K562 (cell line): ENCODE measurements around the gene TMEM123. TPM values are rescaled to one million over a fixed set of nuclear protein-coding genes. Genes with fewer than 3 reads are reported as not detected.

Source experiments
- ATAC-seq: fragments of 200-7000 bp; cut with Tn5 transposase; 3 replicates; pipeline ENCODE4 v1.9.1; 2020; ENCODE audit warnings: moderate library complexity
- BruUV-seq: library from RNA; stranded (reverse); fragments of 400-500 nt; replicated peaks from 2 replicates; lab custom pipeline; 2021; lab: Mats Ljungman, UMichigan
- CTCF ChIA-PET: fragments of 300-600 bp; formaldehyde crosslinking; extraction: SDS; loops from one replicate; lab custom pipeline; 2021; ENCODE audit warnings: low intra/inter-chr PET ratio; lab: Yijun Ruan, JAX
- POLR2A ChIA-PET: fragments of 300-600, 350-650 bp; sonication (Branson Sonifier 250); formaldehyde crosslinking; extraction: SDS; loops from one replicate; lab custom pipeline; 2021; ENCODE audit warnings: antibody characterized with exemption, inconsistent platforms; lab: Yijun Ruan, JAX
- DNase-seq, 4 experiments: peaks; one replicate each; pipeline versions ENCODE4 v3.0.0 to v3.0.0-alpha.2; 2011 to 2018; ENCODE audit warnings: low spot score in 3 of 4, mixed read lengths in 3 of 4; ENCODE audit errors: extremely low read depth in 1 of 4
- FAIRE-seq: peaks from 2 replicates; lab custom pipeline; 2011; peaks lifted over from hg19 to GRCh38; lab: Jason Lieb, UNC
- H2AFZ ChIP-seq: 2 replicates; pipeline ENCODE4 v1.6.0; 2011; ENCODE audit warnings: low read depth, low read length, control low read depth, inconsistent platforms
- H3K27ac ChIP-seq: fragments of 200-600 bp; 3 replicates; pipeline ENCODE4 v1.8.0; 2011; ENCODE audit warnings: low read depth, mild to moderate bottlenecking, control low read depth, inconsistent platforms, low read length, moderate library complexity, mixed read lengths; ENCODE audit errors: extremely low read depth
- H3K27me3 ChIP-seq, 2 experiments: fragments of 300-600 bp in 1 of 2; 2 replicates in 1 of 2; 3 replicates in 1 of 2; pipeline versions ENCODE4 v1.6.0 to v1.8.0; 2011; ENCODE audit warnings: inconsistent platforms in 2 of 2, low read length in 2 of 2, mild to moderate bottlenecking in 1 of 2, mixed read lengths in 1 of 2, moderate library complexity in 1 of 2; ENCODE audit not compliant: control insufficient read depth in 2 of 2, insufficient read depth in 2 of 2
- H3K36me3 ChIP-seq: fragments of 300-600 bp; 3 replicates; pipeline ENCODE4 v1.8.0; 2011; ENCODE audit warnings: mild to moderate bottlenecking, low read length, inconsistent platforms; ENCODE audit not compliant: control insufficient read depth, insufficient read depth
- H3K4me1 ChIP-seq, 2 experiments: fragments of 200-600 bp in 1 of 2; replicated peaks in 1 of 2; 2 replicates in 1 of 2; 3 replicates in 1 of 2; pipeline versions ENCODE4 v1.5.1 to v1.8.0; 2011; ENCODE audit warnings: inconsistent platforms in 2 of 2, low read length in 2 of 2, mild to moderate bottlenecking in 1 of 2, mixed read lengths in 1 of 2, moderate library complexity in 1 of 2; ENCODE audit not compliant: control insufficient read depth in 2 of 2, insufficient read depth in 2 of 2
- H3K4me2 ChIP-seq: 2 replicates; pipeline ENCODE4 v1.6.1; 2011; ENCODE audit warnings: low read length, control low read depth, inconsistent platforms, mixed read lengths; ENCODE audit not compliant: insufficient read depth
- H3K4me3 ChIP-seq: fragments of 200-600 bp; sonication (generic), shearing (Covaris generic); 2 replicates; pipeline ENCODE4 v1.5.1; 2016; ENCODE audit warnings: control low read depth, inconsistent platforms
- H3K79me2 ChIP-seq: fragments of 200-600 bp; 3 replicates; pipeline ENCODE4 v1.8.0; 2011; ENCODE audit warnings: low read length, inconsistent platforms; ENCODE audit not compliant: control insufficient read depth, insufficient read depth
- H3K9ac ChIP-seq, 2 experiments: 2 replicates each; pipeline versions ENCODE4 v1.6.0 to v1.6.1; 2011; ENCODE audit warnings: low read depth in 2 of 2, low read length in 2 of 2, control low read depth in 1 of 2, inconsistent platforms in 1 of 2, mild to moderate bottlenecking in 1 of 2, mixed read lengths in 1 of 2; ENCODE audit not compliant: insufficient read depth in 1 of 2
- H3K9me1 ChIP-seq: one replicate; pipeline ENCODE4 v1.6.0; 2011; ENCODE audit warnings: inconsistent platforms, mild to moderate bottlenecking, low read length, moderate library complexity; ENCODE audit not compliant: control insufficient read depth, insufficient read depth
- H3K9me3 ChIP-seq: replicated peaks from 2 replicates; pipeline ENCODE4 v1.5.1; 2011; ENCODE audit warnings: low read depth, low read length, inconsistent platforms; ENCODE audit not compliant: control insufficient read depth, insufficient read depth
- H4K20me1 ChIP-seq: replicated peaks from 2 replicates; pipeline ENCODE4 v1.6.1; 2011; ENCODE audit warnings: low read length, inconsistent platforms, mixed read lengths; ENCODE audit not compliant: control insufficient read depth, insufficient read depth
- CEBPG ChIP-seq, 3 experiments: fragments of 200-800 bp in 1 of 3; sonication (Bioruptor generic) in 1 of 3; sonication (generic) in 1 of 3; formaldehyde crosslinking in 1 of 3; IDR thresholded peaks in 2 of 3; conservative IDR thresholded peaks in 1 of 3; 2 replicates each; pipeline versions ENCODE4 v1.6.1 to v1.8.0; 2016 to 2022; ENCODE audit warnings: missing compliant biosample characterization in 2 of 3, missing genetic modification characterization in 2 of 3, mild to moderate bottlenecking in 1 of 3, missing genetic modification reagents in 1 of 3
- JUND ChIP-seq, 2 experiments: IDR thresholded peaks; 2 replicates in 1 of 2; 3 replicates in 1 of 2; pipeline ENCODE4 v1.6.1; 2011; ENCODE audit warnings: borderline replicate concordance in 2 of 2, low read depth in 2 of 2, low read length in 2 of 2, improper control_type of control experiment in 1 of 2, missing biosample characterization in 1 of 2, missing genetic modification characterization in 1 of 2, missing genetic modification reagents in 1 of 2
- ZNF766 ChIP-seq: fragments of 200-800 bp; sonication (Bioruptor generic); conservative IDR thresholded peaks from 2 replicates; pipeline ENCODE4 v1.6.1; 2016; ENCODE audit warnings: missing genetic modification characterization, missing compliant biosample characterization
- WGBS: fragments of 100-300 bp; shearing (Covaris generic); methylation state at CpG from one replicate; pipeline ENCODE4 v1.1.6; 2016; ENCODE audit warnings: low coverage, mixed read lengths; ENCODE audit not compliant: insufficient coverage; ENCODE audit errors: missing lambda C conversion rate; 5-methylcytosine and 5-hydroxymethylcytosine counted together
- in situ Hi-C: fragments of 300-500 bp; cut with MboI; formaldehyde crosslinking; loops from 4 replicates; pipeline ENCODE4 v1.15.0; 2018; ENCODE audit warnings: inconsistent platforms, mixed read lengths
- intact Hi-C: fragments of 100-400 bp; cut with micrococcal nuclease; formaldehyde crosslinking; loops from 2 replicates; pipeline ENCODE4 v1.14.2; 2022
- polyA plus RNA-seq, 8 experiments: library from polyadenylated mRNA; depleted of rRNA in 4 of 8; stranded (reverse) in 5 of 8; unstranded in 3 of 8; fragments of >200 nt; fragmentation: Nextera tagmentation in 2 of 8; fragmentation: Illumina TruSeq in 1 of 8; extraction: Ambion mirVana in 2 of 8; extraction: Trizol in 1 of 8; gene quantifications; 2 replicates each; pipeline versions ENCODE4 v1.2.1 to v1.2.3, GENCODE V29; 2011 to 2014; ENCODE audit warnings: inconsistent platforms in 1 of 8, missing spikeins in 1 of 8
- total RNA-seq, 7 experiments: library from RNA; depleted of rRNA in 6 of 7; stranded (reverse); fragments of >200 nt in 6 of 7; fragmentation: Illumina TruSeq in 2 of 7; extraction: Trizol in 2 of 7; gene quantifications; 2 replicates each; pipeline versions ENCODE4 v1.2.1 to v1.2.3, GENCODE V29; 2011 to 2021; ENCODE audit warnings: low replicate concordance in 1 of 7
- TF ChIP-seq, protein P1 (sequence below), 2 experiments: fragments of 450-650 bp; formaldehyde crosslinking in 1 of 2; IDR thresholded peaks; 2 replicates each; pipeline versions ENCODE4 v1.4.0 to v1.6.1; 2014 to 2020; ENCODE audit warnings: mild to moderate bottlenecking in 2 of 2, borderline replicate concordance in 1 of 2, low read depth in 1 of 2
- TF ChIP-seq, protein P2 (sequence below), 2 experiments: IDR thresholded peaks; 2 replicates each; pipeline ENCODE4 v1.6.1; 2011; ENCODE audit warnings: borderline replicate concordance in 1 of 2, control low read depth in 1 of 2, low read depth in 1 of 2, low read length in 1 of 2, mild to moderate bottlenecking in 1 of 2, mixed read lengths in 1 of 2, moderate library complexity in 1 of 2; ENCODE audit not compliant: insufficient read depth in 1 of 2, insufficient read length in 1 of 2, poor library complexity in 1 of 2, severe bottlenecking in 1 of 2; ENCODE audit errors: extremely low read depth in 1 of 2
- TF ChIP-seq, protein P3 (sequence below), 2 experiments: fragments of 450-650 bp in 1 of 2; sonication (generic) in 1 of 2; formaldehyde crosslinking in 1 of 2; IDR thresholded peaks in 1 of 2; conservative IDR thresholded peaks in 1 of 2; 2 replicates each; pipeline versions ENCODE4 v1.6.1 to v1.8.1; 2016 to 2023; ENCODE audit warnings: mild to moderate bottlenecking in 2 of 2, moderate library complexity in 2 of 2, inconsistent platforms in 1 of 2, missing genetic modification reagents in 1 of 2

TMEM123 gene
- total and polyA plus RNA-seq, 9 of the 15 experiments (the other 6 are each of a cell fraction or from before 2014, with no cell fraction given), result 19.8 to 344 (median 82.4) TPM

DNA sequence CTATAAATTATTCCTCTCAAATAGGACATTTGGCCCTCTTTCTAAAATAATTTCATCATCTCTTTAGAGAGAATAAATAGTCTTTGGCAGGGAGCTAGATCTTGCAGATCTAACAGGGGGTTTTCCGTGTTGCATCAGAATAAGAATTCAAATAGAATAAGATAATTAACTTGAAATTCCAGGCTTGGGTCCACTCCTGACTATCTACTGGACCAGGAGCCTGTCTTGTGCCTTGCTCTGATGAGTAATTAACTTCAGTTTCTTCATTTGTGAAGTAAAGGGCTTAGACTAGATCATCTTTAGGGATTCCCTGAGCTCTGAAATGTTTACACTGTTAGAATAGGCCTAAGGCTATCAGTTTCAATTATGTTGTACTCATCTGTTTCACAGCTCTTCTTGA lies 23.5 kb upstream of the TMEM123 start:
- Histone ChIP-seq H2AFZ (peak overlapping the region; percentile 76), H3K9me1 (no peaks in the 10 kb centered on the region), H3K79me2 (no peaks in the 10 kb centered on the region), H3K27ac (peak overlapping the region; percentile 51; the same call in 2 of the 3 replicates), H3K27me3 (no peaks in the 10 kb centered on the region), H3K9ac (peak overlapping the region in 1 of 2 experiments; percentile 8; a peak in 1 of 4 replicates), H3K36me3 (no peaks in the 10 kb centered on the region), H4K20me1 (no peaks in the 10 kb centered on the region), H3K4me2 (no peak overlapping the region; the same call in 1 of the 2 replicates), H3K9me3 (no peaks in the 10 kb centered on the region), H3K4me3 (no peak overlapping the region), H3K4me1 (peaks cover 7 to 15% of the 10 kb centered on the region in 2 experiments)
- no peak for TF ChIP-seq CEBPG (CRISPR knock-in tag; IDR thresholded peaks at IDR 0.05)
- TF ChIP-seq CEBPG (tag; conservative IDR thresholded peaks at IDR 0.05 in 1 of 2, IDR thresholded peaks at IDR 0.05 in 1 of 2), result 0 out of 4 replicates have a peak, but pooled peaks of 1 of the 2 experiments have one; percentile 14
- TF ChIP-seq, protein P1, sequence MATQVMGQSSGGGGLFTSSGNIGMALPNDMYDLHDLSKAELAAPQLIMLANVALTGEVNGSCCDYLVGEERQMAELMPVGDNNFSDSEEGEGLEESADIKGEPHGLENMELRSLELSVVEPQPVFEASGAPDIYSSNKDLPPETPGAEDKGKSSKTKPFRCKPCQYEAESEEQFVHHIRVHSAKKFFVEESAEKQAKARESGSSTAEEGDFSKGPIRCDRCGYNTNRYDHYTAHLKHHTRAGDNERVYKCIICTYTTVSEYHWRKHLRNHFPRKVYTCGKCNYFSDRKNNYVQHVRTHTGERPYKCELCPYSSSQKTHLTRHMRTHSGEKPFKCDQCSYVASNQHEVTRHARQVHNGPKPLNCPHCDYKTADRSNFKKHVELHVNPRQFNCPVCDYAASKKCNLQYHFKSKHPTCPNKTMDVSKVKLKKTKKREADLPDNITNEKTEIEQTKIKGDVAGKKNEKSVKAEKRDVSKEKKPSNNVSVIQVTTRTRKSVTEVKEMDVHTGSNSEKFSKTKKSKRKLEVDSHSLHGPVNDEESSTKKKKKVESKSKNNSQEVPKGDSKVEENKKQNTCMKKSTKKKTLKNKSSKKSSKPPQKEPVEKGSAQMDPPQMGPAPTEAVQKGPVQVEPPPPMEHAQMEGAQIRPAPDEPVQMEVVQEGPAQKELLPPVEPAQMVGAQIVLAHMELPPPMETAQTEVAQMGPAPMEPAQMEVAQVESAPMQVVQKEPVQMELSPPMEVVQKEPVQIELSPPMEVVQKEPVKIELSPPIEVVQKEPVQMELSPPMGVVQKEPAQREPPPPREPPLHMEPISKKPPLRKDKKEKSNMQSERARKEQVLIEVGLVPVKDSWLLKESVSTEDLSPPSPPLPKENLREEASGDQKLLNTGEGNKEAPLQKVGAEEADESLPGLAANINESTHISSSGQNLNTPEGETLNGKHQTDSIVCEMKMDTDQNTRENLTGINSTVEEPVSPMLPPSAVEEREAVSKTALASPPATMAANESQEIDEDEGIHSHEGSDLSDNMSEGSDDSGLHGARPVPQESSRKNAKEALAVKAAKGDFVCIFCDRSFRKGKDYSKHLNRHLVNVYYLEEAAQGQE (IDR thresholded peaks at IDR 0.05; ENCODE audit: borderline replicate concordance), result no peak
- TF ChIP-seq, protein P1 (CRISPR knock-in tag; IDR thresholded peaks at IDR 0.05; ENCODE audit: low read depth), result no peak
- TF ChIP-seq, protein P2, sequence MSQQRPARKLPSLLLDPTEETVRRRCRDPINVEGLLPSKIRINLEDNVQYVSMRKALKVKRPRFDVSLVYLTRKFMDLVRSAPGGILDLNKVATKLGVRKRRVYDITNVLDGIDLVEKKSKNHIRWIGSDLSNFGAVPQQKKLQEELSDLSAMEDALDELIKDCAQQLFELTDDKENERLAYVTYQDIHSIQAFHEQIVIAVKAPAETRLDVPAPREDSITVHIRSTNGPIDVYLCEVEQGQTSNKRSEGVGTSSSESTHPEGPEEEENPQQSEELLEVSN (IDR thresholded peaks at IDR 0.05; ENCODE audit: borderline replicate concordance in 1 of 2, extremely low read depth in 1 of 2, insufficient read depth in 1 of 2, insufficient read length in 1 of 2, low read depth in 1 of 2, low read length in 1 of 2, poor library complexity in 1 of 2, severe bottlenecking in 1 of 2), result no peak
- TF ChIP-seq, protein P3, sequence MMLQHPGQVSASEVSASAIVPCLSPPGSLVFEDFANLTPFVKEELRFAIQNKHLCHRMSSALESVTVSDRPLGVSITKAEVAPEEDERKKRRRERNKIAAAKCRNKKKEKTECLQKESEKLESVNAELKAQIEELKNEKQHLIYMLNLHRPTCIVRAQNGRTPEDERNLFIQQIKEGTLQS (IDR thresholded peaks at IDR 0.05), result peak; percentile 29; the same call in 1 of the 2 replicates
- TF ChIP-seq, protein P3 (CRISPR knock-in tag; conservative IDR thresholded peaks at IDR 0.05), result no peak
- no peak for TF ChIP-seq ZNF766
- TF ChIP-seq JUND (IDR thresholded peaks at IDR 0.05; ENCODE audit: borderline replicate concordance, low read depth, low read length), result no peak
- TF ChIP-seq JUND (tag; IDR thresholded peaks at IDR 0.05; ENCODE audit: borderline replicate concordance, low read depth, low read length), result no peak
- no TSS peak for BruUV-seq
- intact Hi-C loops, result loop anchor here (5.0 kb wide), 1 partner anchor 84 kb away; no protein-coding TSS in a partner anchor
- WGBS, result 50% methylated on average over 1 of the region's 1 CpG
- DNase-seq (no peak), ATAC-seq (peak; percentile 22), FAIRE-seq (no peak)
- in situ Hi-C loops, result no loop called here
- ChIA-PET CTCF (no interaction called here), POLR2A (interaction anchor here (0.9 to 1.2 kb wide), 2 partner anchors 9 to 68 kb away, joined by 4 to 5 read pairs; no protein-coding TSS in a partner anchor)
